HT1080 (cell line): ENCODE results near the gene EMILIN3. TPM values are rescaled to one million over a fixed set of nuclear protein-coding genes. Genes with fewer than 3 reads are reported as not detected.

Source experiments
- DNase-seq: peaks from one replicate; pipeline ENCODE4 v3.0.0-alpha.2; 2015; ENCODE audit warnings: low read depth
- polyA plus RNA-seq, 2 experiments: library from polyadenylated mRNA; depleted of rRNA; stranded (reverse); fragments of >200 nt; gene quantifications; 2 replicates each; pipeline ENCODE4 v1.2.3, GENCODE V29; 2015
- total RNA-seq: library from RNA; depleted of rRNA; stranded (reverse); fragments of >200 nt; shearing (Covaris generic); gene quantifications from 2 replicates; pipeline ENCODE4 v1.2.3, GENCODE V29; 2014; rRNA removed

The EMILIN3 gene, protein sequence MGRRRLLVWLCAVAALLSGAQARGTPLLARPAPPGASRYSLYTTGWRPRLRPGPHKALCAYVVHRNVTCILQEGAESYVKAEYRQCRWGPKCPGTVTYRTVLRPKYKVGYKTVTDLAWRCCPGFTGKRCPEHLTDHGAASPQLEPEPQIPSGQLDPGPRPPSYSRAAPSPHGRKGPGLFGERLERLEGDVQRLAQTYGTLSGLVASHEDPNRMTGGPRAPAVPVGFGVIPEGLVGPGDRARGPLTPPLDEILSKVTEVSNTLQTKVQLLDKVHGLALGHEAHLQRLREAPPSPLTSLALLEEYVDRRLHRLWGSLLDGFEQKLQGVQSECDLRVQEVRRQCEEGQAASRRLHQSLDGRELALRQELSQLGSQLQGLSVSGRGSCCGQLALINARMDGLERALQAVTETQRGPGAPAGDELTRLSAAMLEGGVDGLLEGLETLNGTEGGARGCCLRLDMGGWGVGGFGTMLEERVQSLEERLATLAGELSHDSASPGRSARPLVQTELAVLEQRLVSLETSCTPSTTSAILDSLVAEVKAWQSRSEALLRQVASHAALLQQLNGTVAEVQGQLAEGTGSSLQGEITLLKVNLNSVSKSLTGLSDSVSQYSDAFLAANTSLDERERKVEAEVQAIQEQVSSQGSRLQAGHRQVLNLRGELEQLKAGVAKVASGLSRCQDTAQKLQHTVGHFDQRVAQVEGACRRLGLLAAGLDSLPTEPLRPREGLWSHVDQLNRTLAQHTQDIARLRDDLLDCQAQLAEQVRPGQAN
- total RNA-seq, result not detected in 2 replicates
- polyA plus RNA-seq (2015; cell fraction: cytosol; rRNA removed), result not detected in 2 replicates
- not detected in 2 replicates for polyA plus RNA-seq (2015; cell fraction: nucleus; rRNA removed)

DNA sequence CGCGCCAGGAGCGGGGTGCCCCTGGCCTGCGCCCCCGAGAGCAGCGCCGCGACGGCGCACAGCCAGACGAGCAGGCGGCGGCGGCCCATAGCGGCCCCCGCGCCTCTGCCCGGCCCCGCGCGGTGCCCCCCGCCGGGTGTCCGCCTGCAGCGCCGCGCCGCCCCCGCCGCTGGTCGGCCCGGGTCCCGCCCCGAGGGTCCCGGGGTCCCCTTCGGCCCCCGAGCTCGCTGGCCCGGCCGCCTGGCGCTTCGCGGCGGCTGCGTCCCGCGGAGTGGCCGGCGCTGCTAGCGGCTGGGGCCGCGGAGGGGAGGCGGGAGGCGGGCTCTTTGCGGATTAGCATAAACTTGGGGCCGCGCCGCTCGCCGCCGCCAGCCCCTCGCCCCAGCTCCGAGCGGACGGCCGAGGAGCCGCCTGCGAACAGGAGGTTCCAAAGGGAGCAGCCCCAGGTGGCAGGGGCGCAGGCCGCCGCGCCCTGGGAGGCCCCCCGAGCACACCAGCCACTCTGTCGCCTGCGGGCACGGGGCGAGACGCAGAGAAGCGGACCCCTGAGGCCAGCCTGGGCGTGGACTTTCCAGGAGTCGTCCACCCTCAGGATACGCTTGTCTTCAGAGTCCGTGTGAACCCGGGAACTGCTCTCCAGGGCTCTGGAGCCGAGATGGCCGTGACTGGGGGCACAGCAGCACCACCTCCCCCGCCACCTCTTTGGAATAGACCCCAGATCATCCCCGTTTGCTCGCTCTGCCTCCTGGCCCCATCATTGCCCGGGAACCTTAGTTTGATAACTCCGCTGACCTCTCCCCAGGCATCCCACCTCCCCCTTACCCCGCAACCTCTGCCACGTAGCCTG lies at the start of gene EMILIN3:
EMILIN3 (minus strand) TSS at position 273 of the 847 bp plus-strand sequence; CDS start at position 89, 184 bp downstream.
- no peak for DNase-seq

DNA sequence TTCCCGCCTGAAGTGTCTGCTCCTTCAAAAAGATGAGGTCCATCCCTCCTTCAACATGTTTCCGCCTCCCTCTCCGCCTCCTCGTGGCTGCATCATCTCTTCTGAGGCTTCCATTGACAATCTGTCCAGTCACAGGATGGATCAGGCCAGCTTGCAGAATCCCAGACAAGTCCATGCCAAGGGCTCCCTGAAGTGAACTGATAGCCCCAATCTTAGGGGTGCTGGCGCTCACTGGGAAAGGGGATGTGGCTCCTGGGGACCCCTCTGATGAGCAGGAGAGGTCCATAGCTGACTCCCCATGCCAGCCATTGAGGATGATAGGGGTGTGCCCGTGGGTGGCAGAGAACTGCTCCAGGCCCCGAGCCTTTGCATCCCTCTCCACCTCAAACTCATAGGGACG lies 48.6 kb upstream of the EMILIN3 start:
- DNase-seq, result no peak

- DNase-seq, result no peak
Observed at GRCh38 chr20:41413169-41413568, 46.6 kb upstream of the EMILIN3 start.

DNA sequence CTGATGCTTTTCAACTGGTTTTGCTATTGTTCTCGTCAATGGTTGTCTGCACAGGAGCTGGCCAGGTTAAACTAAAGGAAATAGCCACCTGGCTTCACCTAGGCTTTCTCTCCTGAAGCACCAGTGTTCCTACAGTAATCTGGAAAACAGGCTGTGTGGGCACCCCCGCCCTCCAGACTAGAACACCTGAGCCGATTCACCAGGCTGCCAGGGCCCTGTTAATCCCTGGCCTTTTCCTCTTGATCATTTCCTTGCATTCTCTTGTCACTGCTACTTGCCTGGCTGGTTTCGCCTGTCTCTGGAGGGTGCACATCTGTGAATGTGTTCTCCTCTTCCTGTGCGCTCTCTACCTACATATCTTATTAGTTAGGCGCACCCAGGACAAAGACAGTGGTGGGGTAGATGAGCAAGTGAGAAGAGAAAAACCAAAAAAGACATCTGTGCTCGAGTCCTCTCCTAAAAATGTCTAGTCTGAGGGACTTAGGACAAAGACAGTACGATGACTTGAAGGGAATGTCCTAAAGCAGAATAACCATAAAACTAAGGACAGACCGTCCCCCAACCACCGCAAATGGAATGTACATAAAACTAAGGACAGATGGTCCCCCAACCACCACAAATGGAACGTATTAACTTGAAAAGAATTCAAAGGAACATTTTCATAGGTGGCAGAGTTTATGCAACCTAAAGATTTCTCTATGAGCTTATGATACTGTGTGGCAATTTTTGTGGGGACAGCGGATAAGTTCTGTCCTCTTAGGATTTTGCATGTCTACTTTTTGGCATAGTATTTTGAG lies 45.9 kb upstream of the EMILIN3 start:
- DNase-seq, result no peak

GRCh38 chr20:41411391-41411847 lies 44.8 kb upstream of the EMILIN3 start:
- peak; percentile 10 for DNase-seq

GRCh38 chr20:41408986-41409385 lies 42.4 kb upstream of the EMILIN3 start:
- DNase-seq, result no peak

- DNase-seq, result no peak
Observed at GRCh38 chr20:41408156-41408794, 41.7 kb upstream of the EMILIN3 start.

GRCh38 chr20:41407607-41408006 lies 41.0 kb upstream of the EMILIN3 start:
- no peak for DNase-seq

- DNase-seq, result no peak
Observed at GRCh38 chr20:41406896-41407444, 40.4 kb upstream of the EMILIN3 start.

- DNase-seq, result no peak
Observed at GRCh38 chr20:41406353-41406752, 39.7 kb upstream of the EMILIN3 start.

- no peak for DNase-seq
Observed at GRCh38 chr20:41405436-41405835, 38.8 kb upstream of the EMILIN3 start.

DNA sequence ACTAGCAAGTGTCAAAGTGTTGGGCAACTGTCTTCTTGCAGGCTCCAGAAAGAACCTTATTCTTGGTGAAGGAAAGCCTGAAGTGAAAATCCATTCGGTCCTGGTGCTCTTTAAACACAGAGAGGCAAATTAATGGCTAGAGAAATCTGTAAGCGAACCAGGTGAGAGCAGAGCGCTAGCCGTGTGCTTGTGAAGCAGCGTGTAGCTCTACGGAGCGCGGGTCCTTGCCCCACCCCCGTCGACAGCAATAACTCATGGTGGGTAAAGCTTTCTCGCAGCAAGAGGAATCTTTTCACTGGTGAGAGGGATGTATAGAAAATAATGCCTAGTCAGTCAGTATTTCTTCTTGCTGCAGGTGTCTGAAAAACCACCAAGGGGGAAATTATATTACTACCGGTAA lies 37.0 kb upstream of the EMILIN3 start:
- no peak for DNase-seq

- DNase-seq, result no peak
Observed at GRCh38 chr20:41398408-41398807, 31.8 kb upstream of the EMILIN3 start.

DNA sequence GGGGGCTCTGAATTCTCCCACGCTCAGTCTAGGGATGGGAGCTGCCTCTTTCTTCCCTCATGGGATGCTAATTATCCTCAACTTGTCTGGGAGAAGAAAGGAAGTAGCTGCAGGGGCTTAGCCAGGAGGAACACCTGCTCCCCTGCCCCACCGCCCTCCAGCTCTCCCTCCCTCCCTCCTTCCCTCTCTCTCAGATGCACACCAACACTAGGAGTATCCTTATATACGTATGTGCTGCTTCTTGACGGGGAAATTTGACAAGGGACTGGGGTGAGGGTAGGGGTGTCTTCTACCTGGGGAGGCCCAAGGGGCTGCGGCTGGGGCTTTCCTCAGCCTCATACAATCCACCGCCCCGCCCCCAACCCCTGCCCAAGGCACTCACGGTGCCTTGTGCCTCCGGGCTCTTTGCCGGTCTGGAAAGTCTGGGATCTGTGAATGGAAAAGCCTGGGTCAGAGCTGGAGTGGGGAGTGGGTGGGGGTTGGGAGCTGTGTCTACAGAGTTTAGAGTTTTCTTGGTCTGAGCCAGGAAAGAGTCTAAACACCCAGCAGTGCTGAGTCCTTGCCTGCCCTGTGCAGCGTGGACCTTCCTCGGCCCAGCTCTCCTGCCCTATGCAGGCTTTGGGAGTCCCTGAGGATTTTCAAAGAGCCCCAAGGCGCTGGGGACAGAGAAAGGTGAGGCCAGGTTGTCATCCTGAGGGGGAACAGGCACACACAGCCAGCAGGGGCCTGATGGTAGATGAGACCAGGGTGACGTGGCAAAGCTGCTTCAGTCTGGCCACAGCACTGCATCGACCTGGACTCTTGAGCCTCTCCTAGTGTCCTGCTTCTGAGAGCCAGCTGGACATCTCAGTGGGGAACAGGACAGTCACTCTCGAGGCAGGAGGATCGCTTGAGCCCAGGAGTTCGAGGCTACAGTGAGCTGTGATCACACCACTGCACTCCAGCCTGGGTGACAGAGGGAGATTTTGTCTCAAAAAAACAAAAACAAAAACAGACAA lies 29.3 kb upstream of the EMILIN3 start:
- peak; percentile 34 for DNase-seq

GRCh38 chr20:41394931-41395666 lies 28.5 kb upstream of the EMILIN3 start:
- no peak for DNase-seq

DNA sequence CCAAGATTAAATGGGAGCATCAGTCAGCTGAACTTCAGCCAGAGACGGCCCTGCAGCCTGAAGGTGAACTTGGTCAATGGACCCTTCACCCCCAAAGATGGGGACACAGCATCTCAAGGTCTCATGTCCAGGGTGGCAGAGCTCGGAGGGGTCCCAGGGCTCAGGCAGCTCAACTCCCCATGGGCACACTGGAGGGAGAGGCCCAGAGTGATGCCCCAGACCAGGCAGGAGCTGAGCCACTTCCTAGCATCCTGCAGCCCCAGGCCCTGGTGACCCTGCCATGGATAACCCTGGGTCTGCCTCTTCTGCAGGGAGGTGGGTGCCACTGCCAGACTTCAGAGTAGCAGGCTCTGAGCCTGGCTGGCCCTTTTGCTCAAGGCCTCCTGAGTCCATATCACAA lies 27.5 kb upstream of the EMILIN3 start:
- no peak for DNase-seq

DNA sequence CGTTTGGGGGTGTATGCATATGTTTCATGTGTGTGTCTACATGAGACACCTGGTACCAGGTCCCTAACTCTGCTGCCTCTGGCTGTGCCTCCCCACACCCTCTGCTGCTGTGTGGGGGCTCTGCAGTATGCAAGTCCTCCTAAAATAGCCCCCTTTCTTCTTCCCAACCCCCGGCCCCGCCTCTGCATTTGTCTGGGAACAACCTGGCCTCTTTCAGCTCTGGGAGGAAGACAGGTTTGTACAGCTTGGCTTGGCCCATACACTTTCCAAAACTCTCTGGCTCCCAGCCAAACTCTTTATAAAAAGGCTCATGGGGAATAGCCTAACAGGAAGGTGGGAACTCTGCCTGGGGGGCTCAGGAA lies 27.1 kb upstream of the EMILIN3 start:
- DNase-seq, result no peak
